Renal cortex interstitium (tissue), 11 donors: ENCODE results near the gene DHRSX. TPM values are rescaled to one million over a fixed set of nuclear protein-coding genes. Genes with fewer than 3 reads are reported as not detected.
"Not testable (repeated sequence)": the region's sequence is repeated elsewhere in the genome, so short reads cannot be mapped to it uniquely, and the experiment has no call there.

Experiments
- DNase-seq, 11 donors: peaks; one replicate each; pipeline ENCODE4 v3.0.0-alpha.2; 2013; ENCODE audit warnings: low read depth in 9 of 11, low spot score in 4 of 11; ENCODE audit errors: extremely low read depth in 1 of 11
- polyA plus RNA-seq, 3 donors: library from polyadenylated mRNA; unstranded; fragments of 120-200 nt; gene quantifications; one replicate each; pipeline ENCODE4 v1.2.1, GENCODE V29; 2013; ENCODE audit not compliant: insufficient read length in 3 of 3

The DHRSX gene
- polyA plus RNA-seq, 3 donors: 30.6 to 31.7 (median 31.2) TPM

- no peak for DNase-seq
Measured at GRCh38 chrX:2320580-2321327, 180.0 kb downstream of the DHRSX start.

GRCh38 chrX:2320089-2320488, 180.7 kb downstream of the DHRSX start:
- DNase-seq: no peak

- no peak for DNase-seq
Measured at GRCh38 chrX:2318371-2318770, 182.4 kb downstream of the DHRSX start.

- DNase-seq: no peak
Measured at GRCh38 chrX:2317527-2318055, 183.2 kb downstream of the DHRSX start.

GRCh38 chrX:2316534-2316933, 184.2 kb downstream of the DHRSX start:
- DNase-seq: no peak

- no peak for DNase-seq
Measured at GRCh38 chrX:2315434-2315833, 185.3 kb downstream of the DHRSX start.

- DNase-seq: no peak
Measured at GRCh38 chrX:2314831-2315365, 185.9 kb downstream of the DHRSX start.

GRCh38 chrX:2313864-2314640, 186.7 kb downstream of the DHRSX start:
- no peak for DNase-seq

- DNase-seq: not testable (repeated sequence)
Measured at GRCh38 chrX:2312061-2312591, 188.7 kb downstream of the DHRSX start.

GRCh38 chrX:2311501-2311900, 189.3 kb downstream of the DHRSX start:
- DNase-seq: no peak

GRCh38 chrX:2301901-2302300, 198.9 kb downstream of the DHRSX start:
- DNase-seq: no peak

GRCh38 chrX:2299871-2300270, 200.9 kb downstream of the DHRSX start:
- DNase-seq: no peak

GRCh38 chrX:2286731-2287130, 214.0 kb downstream of the DHRSX start:
- DNase-seq: no peak

- DNase-seq: no peak
Measured at GRCh38 chrX:2284601-2285000, 216.2 kb downstream of the DHRSX start.

- no peak for DNase-seq
Measured at GRCh38 chrX:2284133-2284532, 216.6 kb downstream of the DHRSX start.

GRCh38 chrX:2283111-2283859, 217.5 kb downstream of the DHRSX start:
- no peak for DNase-seq

- no peak for DNase-seq
Measured at GRCh38 chrX:2282490-2283090, 218.2 kb downstream of the DHRSX start.

- DNase-seq: peak in 3 of 11 donors; percentile 6 to 39 (median 29)
Measured at GRCh38 chrX:2272337-2272736, 228.4 kb downstream of the DHRSX start.

GRCh38 chrX:2271595-2271994, 229.2 kb downstream of the DHRSX start:
- DNase-seq: not testable (repeated sequence)
